GM15510 (cell line): ENCODE results near the gene KRT80.

Source experiments
- POLR2A ChIP-seq: IDR thresholded peaks from 3 replicates; pipeline ENCODE4 v1.6.1; 2011; ENCODE audit warnings: borderline replicate concordance; ENCODE audit not compliant: insufficient read length; ENCODE audit errors: extremely low read depth

Gene KRT80

GRCh38 chr12:52207895-52208294 is 16.1 kb upstream of the KRT80 start:
- TF ChIP-seq POLR2A: no peak

GRCh38 chr12:52207106-52207505 is 15.3 kb upstream of the KRT80 start:
- no peak for TF ChIP-seq POLR2A

- TF ChIP-seq POLR2A: no peak
Observed at GRCh38 chr12:52206304-52207040, 14.7 kb upstream of the KRT80 start.

- TF ChIP-seq POLR2A: no peak
Observed at GRCh38 chr12:52205612-52206303, 13.9 kb upstream of the KRT80 start.

- no peak for TF ChIP-seq POLR2A
Observed at GRCh38 chr12:52204931-52205505, 13.2 kb upstream of the KRT80 start.

- no peak for TF ChIP-seq POLR2A
Observed at GRCh38 chr12:52204095-52204930, 12.5 kb upstream of the KRT80 start.

- TF ChIP-seq POLR2A: no peak
Observed at GRCh38 chr12:52203079-52203921, 11.5 kb upstream of the KRT80 start.

- TF ChIP-seq POLR2A: no peak
Observed at GRCh38 chr12:52202361-52203078, 10.7 kb upstream of the KRT80 start.

GRCh38 chr12:52201451-52201839 is 9.6 kb upstream of the KRT80 start:
- TF ChIP-seq POLR2A: no peak

- no peak for TF ChIP-seq POLR2A
Observed at GRCh38 chr12:52200781-52201450, 9.1 kb upstream of the KRT80 start.

GRCh38 chr12:52200086-52200780 is 8.4 kb upstream of the KRT80 start:
- TF ChIP-seq POLR2A: no peak

GRCh38 chr12:52199294-52199919 is 7.6 kb upstream of the KRT80 start:
- TF ChIP-seq POLR2A: no peak
